Measurements from ENCODE around the gene PPFIBP2.

PPFIBP2 gene

GRCh38 chr11:7638710-7639642 is 125.2 kb downstream of the PPFIBP2 start:
- Histone ChIP-seq H4K20me1 (ENCODE audit: insufficient read depth, low read length) (no peaks in the 10 kb centered on the region), H3K9me2 (replicated peaks; ENCODE audit: insufficient read depth, low read length) (no peaks in the 10 kb centered on the region), H3K9me3 (replicated peaks; ENCODE audit: insufficient read depth, low read length) (no peaks in the 10 kb centered on the region), H3K36me3 (replicated peaks; ENCODE audit: insufficient read depth, low read length) (no peaks in the 10 kb centered on the region), H3K27ac (ENCODE audit: low read length) (no peak overlapping the region), H3F3A (ENCODE audit: insufficient read depth, low read length) (no peaks in the 10 kb centered on the region), H3K27me3 (replicated peaks; ENCODE audit: insufficient read depth, low read length) (no peaks in the 10 kb centered on the region), H3K4me2 (ENCODE audit: low read depth, low read length) (no peak overlapping the region), H3K4me1 (ENCODE audit: low read length) (peaks cover 10% of the 10 kb centered on the region), H2AFZ (ENCODE audit: low read length) (no peak overlapping the region), H3K79me2 (ENCODE audit: low read length) (no peaks in the 10 kb centered on the region), H3K4me3 (ENCODE audit: low read length) (no peak overlapping the region), H3K9ac (ENCODE audit: low read length) (no peak overlapping the region)
- TF ChIP-seq EZH2 (optimal IDR thresholded peaks at IDR 0.05; ENCODE audit: low read depth, low read length) (no peak), CTCF (IDR thresholded peaks at IDR 0.05; ENCODE audit: low read length) (no peak), EZH2phosphoT487 (IDR thresholded peaks at IDR 0.05; ENCODE audit: low read length) (no peak)
- peak; percentile 16 for DNase-seq

- Histone ChIP-seq H3K27ac (ENCODE audit: low read length) (no peak overlapping the region), H3K4me1 (ENCODE audit: low read length) (peaks cover 10% of the 10 kb centered on the region), H3K79me2 (ENCODE audit: low read length) (no peaks in the 10 kb centered on the region), H2AFZ (ENCODE audit: low read length) (no peak overlapping the region), H3K36me3 (replicated peaks; ENCODE audit: insufficient read depth, low read length) (no peaks in the 10 kb centered on the region), H3K27me3 (replicated peaks; ENCODE audit: insufficient read depth, low read length) (no peaks in the 10 kb centered on the region), H3K4me2 (ENCODE audit: low read depth, low read length) (no peak overlapping the region), H3F3A (ENCODE audit: insufficient read depth, low read length) (no peaks in the 10 kb centered on the region), H3K9me2 (replicated peaks; ENCODE audit: insufficient read depth, low read length) (no peaks in the 10 kb centered on the region), H3K4me3 (ENCODE audit: low read length) (no peak overlapping the region), H4K20me1 (ENCODE audit: insufficient read depth, low read length) (no peaks in the 10 kb centered on the region), H3K9me3 (replicated peaks; ENCODE audit: insufficient read depth, low read length) (no peaks in the 10 kb centered on the region), H3K9ac (ENCODE audit: low read length) (no peak overlapping the region)
- TF ChIP-seq EZH2 (optimal IDR thresholded peaks at IDR 0.05; ENCODE audit: low read depth, low read length), result no peak
- no peak for TF ChIP-seq EZH2phosphoT487 (IDR thresholded peaks at IDR 0.05; ENCODE audit: low read length)
- no peak for TF ChIP-seq CTCF (IDR thresholded peaks at IDR 0.05; ENCODE audit: low read length)
- no peak for DNase-seq
Observed at GRCh38 chr11:7639643-7640025, 125.8 kb downstream of the PPFIBP2 start.

- no peak overlapping the region for H3K9ac ChIP-seq (ENCODE audit: low read length)
- H3K4me2 ChIP-seq (ENCODE audit: low read depth, low read length), result no peak overlapping the region
- no peaks in the 10 kb centered on the region for H3K9me2 ChIP-seq (replicated peaks; ENCODE audit: insufficient read depth, low read length)
- no peak for TF ChIP-seq EZH2 (optimal IDR thresholded peaks at IDR 0.05; ENCODE audit: low read depth, low read length)
- no peak for TF ChIP-seq EZH2phosphoT487 (IDR thresholded peaks at IDR 0.05; ENCODE audit: low read length)
- TF ChIP-seq CTCF (IDR thresholded peaks at IDR 0.05; ENCODE audit: low read length), result no peak
- H3K4me1 ChIP-seq (ENCODE audit: low read length), result peaks cover 10% of the 10 kb centered on the region
- no peak overlapping the region for H3K4me3 ChIP-seq (ENCODE audit: low read length)
- no peaks in the 10 kb centered on the region for H3K79me2 ChIP-seq (ENCODE audit: low read length)
- H3K36me3 ChIP-seq (replicated peaks; ENCODE audit: insufficient read depth, low read length), result no peaks in the 10 kb centered on the region
- H2AFZ ChIP-seq (ENCODE audit: low read length), result no peak overlapping the region
- no peak overlapping the region for H3K27ac ChIP-seq (ENCODE audit: low read length)
- no peaks in the 10 kb centered on the region for H3K27me3 ChIP-seq (replicated peaks; ENCODE audit: insufficient read depth, low read length)
- H3F3A ChIP-seq (ENCODE audit: insufficient read depth, low read length), result no peaks in the 10 kb centered on the region
- no peaks in the 10 kb centered on the region for H3K9me3 ChIP-seq (replicated peaks; ENCODE audit: insufficient read depth, low read length)
- no peaks in the 10 kb centered on the region for H4K20me1 ChIP-seq (ENCODE audit: insufficient read depth, low read length)
- no peak for DNase-seq
Observed at GRCh38 chr11:7640816-7641215, 127.0 kb downstream of the PPFIBP2 start.
